GM12878 (cell line): ENCODE measurements around the gene ZDHHC22.

Source experiments
- MXI1 ChIP-seq: fragments of 150-350 bp; IDR thresholded peaks from 2 replicates; pipeline ENCODE4 v1.6.1; 2011; ENCODE audit warnings: low read depth, mild to moderate bottlenecking, inconsistent platforms, low read length, improper control_type of control experiment
- POLR2AphosphoS5 ChIP-seq: IDR thresholded peaks from 2 replicates; pipeline ENCODE4 v1.6.1; 2011; ENCODE audit warnings: mild to moderate bottlenecking, low read length, inconsistent platforms
- RBBP5 ChIP-seq: fragments of 200-600 bp; sonication (generic); conservative IDR thresholded peaks from 2 replicates; pipeline ENCODE4 v1.6.1; 2016
- SMAD1 ChIP-seq: fragments of 450-650 bp; IDR thresholded peaks from 2 replicates; pipeline ENCODE4 v1.6.1; 2018; ENCODE audit warnings: mild to moderate bottlenecking, low read depth; ENCODE audit not compliant: partially characterized antibody
- SUPT20H ChIP-seq: IDR thresholded peaks from 2 replicates; pipeline ENCODE4 v1.6.1; 2011; ENCODE audit warnings: low read depth, mild to moderate bottlenecking, low read length, moderate library complexity, borderline replicate concordance; ENCODE audit not compliant: control insufficient read depth
- TCF12 ChIP-seq: IDR thresholded peaks from 2 replicates; pipeline ENCODE4 v1.6.1; 2011; ENCODE audit warnings: low read depth, mild to moderate bottlenecking, low read length
- YY1 ChIP-seq: IDR thresholded peaks from 2 replicates; pipeline ENCODE4 v1.6.1; 2011; ENCODE audit warnings: low read depth, mild to moderate bottlenecking, low read length
- ZNF24 ChIP-seq: fragments of 450-650 bp; IDR thresholded peaks from 2 replicates; pipeline ENCODE4 v1.6.1; 2017; ENCODE audit warnings: antibody characterized with exemption, mild to moderate bottlenecking
- ZNF592 ChIP-seq: fragments of 450-650 bp; IDR thresholded peaks from 2 replicates; pipeline ENCODE4 v1.6.1; 2017; ENCODE audit warnings: mild to moderate bottlenecking, moderate library complexity

GRCh38 chr14:77180726-77181602, 39.4 kb upstream of the ZDHHC22 start:
- TF ChIP-seq MXI1 (no peak), YY1 (no peak), POLR2AphosphoS5 (no peak), TCF12 (no peak), ZNF592 (no peak), SUPT20H (no peak), ZNF24 (no peak), RBBP5 (no peak), SMAD1 (no peak)
